Natural killer cell (primary cell): ENCODE results near the gene DCUN1D3. TPM values are rescaled to one million over a fixed set of nuclear protein-coding genes. Genes with fewer than 3 reads are reported as not detected.

Source experiments
- ATAC-seq, 3 donors: fragments of 150-1000 bp in 2 of 3; fragments of 200-7000 bp in 1 of 3; cut with Tn5 transposase; 1 replicate in 1 of 3; 2 replicates in 2 of 3; pipeline ENCODE4 v1.10.0; 2021; ENCODE audit warnings: mild to moderate bottlenecking in 2 of 3, moderate library complexity in 2 of 3
- DNase-seq, 2 donors: peaks; one replicate each; pipeline versions ENCODE4 v3.0.0 to v3.0.0-alpha.2; 2013 to 2021; ENCODE audit warnings: mixed read lengths in 1 of 2
- H3K27ac ChIP-seq: one replicate; pipeline ENCODE4 v1.5.1; 2013; ENCODE audit warnings: mild to moderate bottlenecking, low read length
- H3K27me3 ChIP-seq: one replicate; pipeline ENCODE4 v1.6.1; 2013; ENCODE audit warnings: low read length; ENCODE audit not compliant: control insufficient read depth, insufficient read depth
- H3K36me3 ChIP-seq: one replicate; pipeline ENCODE4 v1.6.1; 2013; ENCODE audit warnings: low read length; ENCODE audit not compliant: control insufficient read depth, insufficient read depth
- H3K4me1 ChIP-seq: one replicate; pipeline ENCODE4 v1.6.1; 2013; ENCODE audit warnings: low read length; ENCODE audit not compliant: control insufficient read depth, insufficient read depth
- H3K4me3 ChIP-seq: one replicate; pipeline ENCODE4 v1.5.1; 2013; ENCODE audit warnings: low read length
- H3K9me3 ChIP-seq: one replicate; pipeline ENCODE4 v1.6.1; 2013; ENCODE audit warnings: low read length; ENCODE audit not compliant: control insufficient read depth, insufficient read depth
- H3K27ac Mint-ChIP-seq, 2 donors: one replicate each; pipeline ENCODE4 v1.8.0; 2022; ENCODE audit warnings: mild to moderate bottlenecking in 2 of 2, mixed read lengths in 2 of 2, moderate library complexity in 1 of 2
- H3K27me3 Mint-ChIP-seq, 2 donors: one replicate each; pipeline ENCODE4 v1.8.0; 2022; ENCODE audit warnings: low read depth in 2 of 2, mixed read lengths in 2 of 2
- H3K36me3 Mint-ChIP-seq: one replicate; pipeline ENCODE4 v1.8.0; 2022; ENCODE audit warnings: mixed read lengths
- H3K4me1 Mint-ChIP-seq, 2 donors: one replicate each; pipeline ENCODE4 v1.8.0; 2022; ENCODE audit warnings: mixed read lengths in 2 of 2
- H3K4me3 Mint-ChIP-seq: one replicate; pipeline ENCODE4 v1.8.0; 2022; ENCODE audit warnings: mild to moderate bottlenecking, moderate library complexity, mixed read lengths
- H3K9me3 Mint-ChIP-seq, 2 donors: one replicate each; pipeline ENCODE4 v1.8.0; 2022; ENCODE audit warnings: mixed read lengths in 2 of 2
- WGBS: methylation state at CpG from one replicate; pipeline ENCODE4 v1.1.7; 2013; ENCODE audit warnings: missing lambda C conversion rate; ENCODE audit not compliant: insufficient coverage; 5-methylcytosine and 5-hydroxymethylcytosine counted together
- intact Hi-C: fragments of 100-400 bp; cut with micrococcal nuclease; formaldehyde crosslinking; loops from one replicate; pipeline ENCODE4 v1.14.2; 2022
- total RNA-seq, 4 donors: library from RNA; stranded (reverse); fragments of 120-200 nt in 1 of 4; gene quantifications; one replicate each; pipeline versions ENCODE4 v1.2.3 to v1.2.4, GENCODE V29; 2013 to 2022
- TF ChIP-seq, protein P1 (sequence below): fragments of 200-600 bp; IDR thresholded peaks from one replicate; pipeline ENCODE4 v1.8.0; 2022; ENCODE audit warnings: antibody characterized with exemption

DCUN1D3 gene
- total RNA-seq, 3 donors from 2014 or later (not counting 1 experiment from before 2014, with no cell fraction given): 5.3 to 9.3 (median 6.1) TPM

DNA sequence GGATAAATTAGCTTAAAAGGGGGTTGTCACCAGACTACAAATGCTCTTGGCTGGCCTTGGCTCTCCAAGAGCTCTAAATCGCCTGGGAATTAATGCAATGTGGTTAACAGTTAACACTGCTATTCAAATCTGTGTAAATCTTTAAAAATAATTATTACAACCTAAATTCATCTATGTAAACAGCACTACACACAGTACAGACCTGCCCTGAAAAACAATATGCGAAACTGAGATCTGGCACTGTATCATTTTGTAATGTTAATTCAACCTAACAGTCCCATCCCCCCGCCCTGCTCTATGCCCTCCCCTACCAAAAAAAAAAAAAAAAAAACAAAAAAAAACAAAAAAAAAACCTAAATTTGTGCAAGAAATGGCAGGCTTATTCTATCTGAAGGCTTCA, 40.9 kb downstream of the DCUN1D3 start:
- Mint-ChIP-seq H3K27me3 (no peaks in the 10 kb centered on the region), H3K4me3 (no peak overlapping the region), H3K36me3 (peaks cover 10% of the 10 kb centered on the region), H3K9me3 (no peaks in the 10 kb centered on the region), H3K27ac (no peak overlapping the region), H3K4me1 (peaks cover 8 to 17% of the 10 kb centered on the region in 2 donors)
- no peaks in the 10 kb centered on the region for H3K9me3 ChIP-seq
- 98% methylated on average over 3 of the region's 3 CpGs for WGBS
- H3K27ac ChIP-seq: no peak overlapping the region
- H3K4me3 ChIP-seq: no peak overlapping the region
- ATAC-seq (no peak), DNase-seq (no peak)
- intact Hi-C loops: no loop called here
- H3K4me1 ChIP-seq: no peaks in the 10 kb centered on the region
- H3K27me3 ChIP-seq: no peaks in the 10 kb centered on the region
- H3K36me3 ChIP-seq: peaks cover 26% of the 10 kb centered on the region
- TF ChIP-seq, protein P1, sequence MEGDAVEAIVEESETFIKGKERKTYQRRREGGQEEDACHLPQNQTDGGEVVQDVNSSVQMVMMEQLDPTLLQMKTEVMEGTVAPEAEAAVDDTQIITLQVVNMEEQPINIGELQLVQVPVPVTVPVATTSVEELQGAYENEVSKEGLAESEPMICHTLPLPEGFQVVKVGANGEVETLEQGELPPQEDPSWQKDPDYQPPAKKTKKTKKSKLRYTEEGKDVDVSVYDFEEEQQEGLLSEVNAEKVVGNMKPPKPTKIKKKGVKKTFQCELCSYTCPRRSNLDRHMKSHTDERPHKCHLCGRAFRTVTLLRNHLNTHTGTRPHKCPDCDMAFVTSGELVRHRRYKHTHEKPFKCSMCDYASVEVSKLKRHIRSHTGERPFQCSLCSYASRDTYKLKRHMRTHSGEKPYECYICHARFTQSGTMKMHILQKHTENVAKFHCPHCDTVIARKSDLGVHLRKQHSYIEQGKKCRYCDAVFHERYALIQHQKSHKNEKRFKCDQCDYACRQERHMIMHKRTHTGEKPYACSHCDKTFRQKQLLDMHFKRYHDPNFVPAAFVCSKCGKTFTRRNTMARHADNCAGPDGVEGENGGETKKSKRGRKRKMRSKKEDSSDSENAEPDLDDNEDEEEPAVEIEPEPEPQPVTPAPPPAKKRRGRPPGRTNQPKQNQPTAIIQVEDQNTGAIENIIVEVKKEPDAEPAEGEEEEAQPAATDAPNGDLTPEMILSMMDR: no peak

DNA sequence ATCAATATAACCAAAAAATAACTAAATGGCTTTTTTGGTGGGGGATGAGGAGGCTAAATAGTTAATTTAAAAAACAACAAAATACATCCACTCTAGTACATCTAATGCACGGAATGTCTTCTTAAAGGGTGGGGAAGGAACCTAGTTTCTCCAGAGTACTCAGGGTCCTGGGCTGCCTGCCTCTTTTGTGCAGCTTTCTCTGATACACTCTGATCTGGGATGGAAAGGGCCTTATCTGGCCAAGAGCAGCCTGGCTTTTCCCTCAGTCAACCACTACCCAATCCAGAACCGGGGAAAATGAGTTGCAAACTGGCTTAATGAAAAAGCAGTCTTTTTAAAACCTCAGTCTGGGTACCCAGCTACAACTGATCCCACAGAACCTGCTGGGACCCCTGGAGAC, 42.9 kb downstream of the DCUN1D3 start:
- Histone ChIP-seq H3K36me3 (peaks cover 25% of the 10 kb centered on the region), H3K4me1 (no peaks in the 10 kb centered on the region), H3K27me3 (no peaks in the 10 kb centered on the region), H3K27ac (no peak overlapping the region), H3K4me3 (no peak overlapping the region), H3K9me3 (no peaks in the 10 kb centered on the region)
- 95% methylated on average over 2 of the region's 2 CpGs for WGBS
- Mint-ChIP-seq H3K36me3 (peaks cover 10% of the 10 kb centered on the region), H3K4me1 (peaks cover 0 to 8% of the 10 kb centered on the region in 2 donors), H3K4me3 (no peak overlapping the region), H3K27ac (no peak overlapping the region), H3K27me3 (no peaks in the 10 kb centered on the region), H3K9me3 (no peaks in the 10 kb centered on the region)
- intact Hi-C loops: no loop called here
- TF ChIP-seq, protein P1: no peak
- ATAC-seq: no peak
- DNase-seq: no peak

DNA sequence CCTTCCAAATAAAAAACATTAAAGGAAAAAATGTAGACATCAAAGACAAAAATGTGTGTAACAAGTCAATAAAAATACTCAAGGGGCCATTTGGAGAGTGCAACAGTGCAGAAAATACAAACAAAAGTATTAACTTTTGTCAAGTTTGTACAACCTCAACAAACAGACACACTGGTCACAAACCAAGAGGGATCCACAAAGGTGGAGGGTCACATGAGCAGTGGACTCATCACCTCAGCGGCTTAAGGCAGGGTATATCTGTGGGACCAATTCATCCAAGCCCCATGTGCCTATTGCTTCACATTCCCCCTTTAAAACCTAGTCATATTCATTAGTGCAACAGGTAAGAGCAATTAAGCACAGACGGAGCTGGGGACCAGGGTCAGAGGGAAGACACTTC, 45.2 kb downstream of the DCUN1D3 start:
- Mint-ChIP-seq H3K36me3 (peaks cover 3% of the 10 kb centered on the region), H3K4me3 (no peak overlapping the region), H3K27me3 (no peaks in the 10 kb centered on the region), H3K27ac (no peak overlapping the region), H3K9me3 (no peaks in the 10 kb centered on the region), H3K4me1 (peaks cover 0 to 6% of the 10 kb centered on the region in 2 donors)
- DNase-seq (no peak), ATAC-seq (no peak)
- Histone ChIP-seq H3K27me3 (no peaks in the 10 kb centered on the region), H3K9me3 (no peaks in the 10 kb centered on the region), H3K4me1 (no peaks in the 10 kb centered on the region), H3K4me3 (no peak overlapping the region), H3K36me3 (peaks cover 11% of the 10 kb centered on the region), H3K27ac (no peak overlapping the region)
- WGBS: 95% methylated on average over 2 of the region's 2 CpGs
- intact Hi-C loops: loop anchor here (5.0 kb wide), 3 partner anchors 92 to 247 kb away; no protein-coding TSS in a partner anchor
- TF ChIP-seq, protein P1: no peak

DNA sequence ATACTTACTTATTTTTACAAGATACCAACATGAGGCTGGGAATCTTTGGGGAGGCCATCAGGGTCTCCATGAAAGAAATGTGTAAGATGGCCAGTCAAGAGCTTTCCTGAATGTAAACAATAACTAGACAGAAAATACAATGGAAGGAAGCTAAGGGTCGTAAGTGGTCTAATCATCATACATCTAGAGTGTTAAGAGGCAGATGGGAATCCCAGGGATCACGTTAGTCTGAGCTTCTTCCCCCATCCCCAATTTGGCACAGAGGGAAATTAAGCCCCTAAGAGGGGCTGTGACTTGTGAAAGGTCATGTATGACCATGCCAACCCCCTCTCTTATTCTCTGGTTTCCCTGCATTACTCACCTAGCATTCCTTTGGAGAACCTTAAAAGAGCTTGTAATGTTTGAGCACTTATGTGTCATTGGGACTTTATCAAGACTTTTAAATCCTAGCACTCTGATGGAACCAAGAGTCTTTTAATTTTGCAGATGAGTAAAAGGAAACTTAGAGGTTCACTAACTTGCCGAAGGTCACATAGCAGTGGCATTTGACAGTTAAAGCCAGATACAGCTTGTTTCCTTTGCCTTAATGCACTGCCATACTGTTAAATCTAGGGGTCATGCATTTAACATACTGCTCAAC, 46.1 kb downstream of the DCUN1D3 start:
- TF ChIP-seq, protein P1: no peak
- H3K27ac Mint-ChIP-seq: no peak overlapping the region
- DNase-seq: no peak
- no peaks in the 10 kb centered on the region for H3K9me3 Mint-ChIP-seq
- 98% methylated on average over 3 of the region's 3 CpGs for WGBS
- H3K4me1 Mint-ChIP-seq: peaks cover 0 to 9% of the 10 kb centered on the region in 2 donors
- H3K27me3 Mint-ChIP-seq: no peaks in the 10 kb centered on the region
- H3K9me3 ChIP-seq: no peaks in the 10 kb centered on the region
- peaks cover 5% of the 10 kb centered on the region for H3K36me3 ChIP-seq
- no peak overlapping the region for H3K27ac ChIP-seq
- no peak overlapping the region for H3K4me3 Mint-ChIP-seq
- H3K36me3 Mint-ChIP-seq: no peaks in the 10 kb centered on the region
- intact Hi-C loops: loop anchor here (5.0 kb wide), 3 partner anchors 93 to 248 kb away; no protein-coding TSS in a partner anchor
- H3K4me1 ChIP-seq: no peaks in the 10 kb centered on the region
- ATAC-seq: no peak
- no peak overlapping the region for H3K4me3 ChIP-seq
- H3K27me3 ChIP-seq: no peaks in the 10 kb centered on the region
